ENCODE data around the gene KCNJ16.

KCNJ16 gene

GRCh38 chr17:70059649-70060048, 15.4 kb upstream of the KCNJ16 start:
- no peak overlapping the region for H3K4me3 ChIP-seq (ENCODE audit: low read depth, low read length)
- no peak for TF ChIP-seq POLR2A (IDR thresholded peaks at IDR 0.05; ENCODE audit: extremely low read depth, insufficient read length)
- TF ChIP-seq, protein P1, sequence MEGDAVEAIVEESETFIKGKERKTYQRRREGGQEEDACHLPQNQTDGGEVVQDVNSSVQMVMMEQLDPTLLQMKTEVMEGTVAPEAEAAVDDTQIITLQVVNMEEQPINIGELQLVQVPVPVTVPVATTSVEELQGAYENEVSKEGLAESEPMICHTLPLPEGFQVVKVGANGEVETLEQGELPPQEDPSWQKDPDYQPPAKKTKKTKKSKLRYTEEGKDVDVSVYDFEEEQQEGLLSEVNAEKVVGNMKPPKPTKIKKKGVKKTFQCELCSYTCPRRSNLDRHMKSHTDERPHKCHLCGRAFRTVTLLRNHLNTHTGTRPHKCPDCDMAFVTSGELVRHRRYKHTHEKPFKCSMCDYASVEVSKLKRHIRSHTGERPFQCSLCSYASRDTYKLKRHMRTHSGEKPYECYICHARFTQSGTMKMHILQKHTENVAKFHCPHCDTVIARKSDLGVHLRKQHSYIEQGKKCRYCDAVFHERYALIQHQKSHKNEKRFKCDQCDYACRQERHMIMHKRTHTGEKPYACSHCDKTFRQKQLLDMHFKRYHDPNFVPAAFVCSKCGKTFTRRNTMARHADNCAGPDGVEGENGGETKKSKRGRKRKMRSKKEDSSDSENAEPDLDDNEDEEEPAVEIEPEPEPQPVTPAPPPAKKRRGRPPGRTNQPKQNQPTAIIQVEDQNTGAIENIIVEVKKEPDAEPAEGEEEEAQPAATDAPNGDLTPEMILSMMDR (IDR thresholded peaks at IDR 0.05; ENCODE audit: low read depth, low read length), result no peak
- no peak for TF ChIP-seq MAX (IDR thresholded peaks at IDR 0.05; ENCODE audit: low read depth, low read length)
- DNase-seq (ENCODE audit: low read depth), result no peak

GRCh38 chr17:70060415-70060814, 14.6 kb upstream of the KCNJ16 start:
- DNase-seq (ENCODE audit: low read depth), result no peak

GRCh38 chr17:70067134-70067533, 7.9 kb upstream of the KCNJ16 start:
- TF ChIP-seq POLR2A (IDR thresholded peaks at IDR 0.05; ENCODE audit: extremely low read depth, insufficient read length), result no peak
- TF ChIP-seq, protein P1 (IDR thresholded peaks at IDR 0.05; ENCODE audit: low read depth, low read length), result no peak
- TF ChIP-seq MYC (IDR thresholded peaks at IDR 0.05; ENCODE audit: low read depth, low read length), result no peak
- TF ChIP-seq MAX (IDR thresholded peaks at IDR 0.05; ENCODE audit: low read depth, low read length), result no peak
- DNase-seq (ENCODE audit: low read depth), result no peak
- no peak overlapping the region for H3K4me3 ChIP-seq (ENCODE audit: low read depth, low read length)

More at GRCh38 chr17:70060415-70060814, 14.6 kb upstream of the KCNJ16 start:
- no peak overlapping the region for H3K4me3 ChIP-seq (ENCODE audit: low read depth, low read length)
- TF ChIP-seq POLR2A (IDR thresholded peaks at IDR 0.05; ENCODE audit: extremely low read depth, insufficient read length) (no peak), MYC (IDR thresholded peaks at IDR 0.05; ENCODE audit: low read depth, low read length) (no peak), MAX (IDR thresholded peaks at IDR 0.05; ENCODE audit: low read depth, low read length) (no peak)
- TF ChIP-seq, protein P1 (IDR thresholded peaks at IDR 0.05; ENCODE audit: low read depth, low read length), result no peak

DNA sequence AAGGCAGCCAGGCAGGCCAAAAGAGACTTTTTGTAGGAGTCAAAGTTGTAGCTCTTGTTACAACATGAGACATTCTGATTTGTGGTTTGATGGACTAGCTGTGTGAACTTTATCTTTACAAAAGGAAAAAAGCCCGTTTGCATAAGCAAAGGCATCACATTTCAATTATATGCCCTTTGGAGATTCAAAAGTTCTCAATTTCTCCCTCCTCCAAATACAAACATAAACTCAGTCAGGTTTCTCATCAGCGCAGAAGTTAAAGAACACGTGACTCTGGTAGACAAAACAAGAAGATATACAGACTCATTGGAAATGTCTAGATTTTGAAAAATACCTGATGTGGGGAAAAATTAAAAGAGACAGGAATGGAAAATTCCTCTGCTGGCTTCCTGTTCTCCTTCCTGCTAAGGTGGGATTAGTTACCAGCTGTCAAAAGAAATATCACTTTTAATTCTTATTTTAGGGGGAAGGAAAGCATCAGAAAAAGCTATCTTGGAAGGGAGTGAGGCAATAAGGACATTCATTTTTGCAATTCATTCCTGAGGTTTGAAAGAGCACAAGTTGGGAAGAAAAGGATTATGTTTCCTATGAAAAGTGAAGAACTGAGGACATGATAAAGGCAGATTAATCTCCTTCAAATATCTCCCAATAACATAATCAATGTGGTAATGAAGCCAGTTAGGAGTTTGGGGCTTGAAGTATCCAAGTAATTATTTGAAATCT, 4.6 kb upstream of the KCNJ16 start:
- DNase-seq (ENCODE audit: low read depth), result no peak
- H3K4me3 ChIP-seq (ENCODE audit: low read depth, low read length), result no peak overlapping the region
- no peak for TF ChIP-seq MAX (IDR thresholded peaks at IDR 0.05; ENCODE audit: low read depth, low read length)
- no peak for TF ChIP-seq MYC (IDR thresholded peaks at IDR 0.05; ENCODE audit: low read depth, low read length)
- TF ChIP-seq POLR2A (IDR thresholded peaks at IDR 0.05; ENCODE audit: extremely low read depth, insufficient read length), result no peak
- TF ChIP-seq, protein P1 (IDR thresholded peaks at IDR 0.05; ENCODE audit: low read depth, low read length), result no peak

GRCh38 chr17:70071127-70071526, 3.9 kb upstream of the KCNJ16 start:
- H3K4me3 ChIP-seq (ENCODE audit: low read depth, low read length), result no peak overlapping the region
- TF ChIP-seq MYC (IDR thresholded peaks at IDR 0.05; ENCODE audit: low read depth, low read length) (no peak), MAX (IDR thresholded peaks at IDR 0.05; ENCODE audit: low read depth, low read length) (no peak), POLR2A (IDR thresholded peaks at IDR 0.05; ENCODE audit: extremely low read depth, insufficient read length) (no peak)
- TF ChIP-seq, protein P1 (IDR thresholded peaks at IDR 0.05; ENCODE audit: low read depth, low read length), result no peak
- DNase-seq (ENCODE audit: low read depth), result no peak

Data from NB4 (cell line).